Measurements from ENCODE around the gene MLANA. TPM values are rescaled to one million over a fixed set of nuclear protein-coding genes. Genes with fewer than 3 reads are reported as not detected.

The MLANA gene
- polyA plus RNA-seq, 3 donors: not detected

DNA sequence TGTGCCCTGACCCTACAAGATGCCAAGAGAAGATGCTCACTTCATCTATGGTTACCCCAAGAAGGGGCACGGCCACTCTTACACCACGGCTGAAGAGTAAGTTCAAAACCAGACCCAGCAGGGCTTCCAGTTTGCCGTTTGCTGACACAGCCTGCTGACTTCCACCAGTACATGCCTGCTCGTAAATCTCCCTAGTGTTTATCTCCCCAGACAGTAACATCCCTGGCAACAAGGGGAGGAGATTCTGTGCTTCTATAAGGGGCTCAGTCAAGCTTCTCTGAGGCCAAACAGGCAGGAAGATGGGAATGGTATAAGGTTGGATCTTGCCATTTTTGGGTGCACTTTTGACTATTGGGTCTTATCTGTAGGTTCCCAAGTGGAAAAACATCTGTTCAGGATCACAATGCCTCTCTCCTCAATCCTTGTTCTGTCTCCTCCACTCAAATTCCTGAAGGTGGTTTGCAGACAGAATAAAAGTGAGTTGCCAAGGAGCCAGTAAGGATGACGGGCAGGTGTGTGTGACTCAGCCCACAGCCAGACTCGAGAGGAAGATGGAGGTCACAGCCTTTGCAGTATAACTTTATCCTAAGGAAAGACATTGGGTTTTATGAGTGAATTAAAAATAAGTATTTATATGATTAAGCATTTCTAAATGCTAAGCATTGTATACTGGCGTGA is 1.9 kb downstream of the MLANA start:
- no peaks in the 10 kb centered on the region for H3K9me3 Mint-ChIP-seq
- no peak overlapping the region for H2AFZ ChIP-seq (ENCODE audit: insufficient read depth, low read depth, low read length, poor library complexity, severe bottlenecking)
- WGBS (ENCODE audit: insufficient coverage): 92% methylated on average over 2 of the region's 7 CpGs

GRCh38 chr9:5893134-5893505 is 2.4 kb downstream of the MLANA start:
- Histone ChIP-seq H3K4me3 (replicated peaks in 1 of 3; ENCODE audit: low read depth in 2 of 3, low read length in 3 of 3) (no peak overlapping the region), H3K9me3 (replicated peaks in 1 of 2; ENCODE audit: control insufficient read depth in 1 of 2, insufficient read depth in 1 of 2, low read length in 2 of 2) (no peaks in the 10 kb centered on the region), H3K36me3 (replicated peaks in 1 of 2; ENCODE audit: control insufficient read depth in 1 of 2, insufficient read depth in 2 of 2, low read length in 2 of 2) (peaks cover 0 to 28% of the 10 kb centered on the region in 2 donors), H3K4me2 (replicated peaks; ENCODE audit: extremely low read depth, low read length, poor library complexity, severe bottlenecking) (no peak overlapping the region), H3K27ac (ENCODE audit: low read depth in 1 of 2, low read length in 2 of 2) (no peak overlapping the region), H3K79me2 (ENCODE audit: insufficient read depth, low read length) (no peaks in the 10 kb centered on the region), H3K27me3 (ENCODE audit: control insufficient read depth in 2 of 2, insufficient read depth in 2 of 2, low read length in 2 of 2) (no peaks in the 10 kb centered on the region), H3K4me1 (ENCODE audit: control insufficient read depth in 1 of 2, insufficient read depth in 2 of 2, low read length in 2 of 2) (no peaks in the 10 kb centered on the region), H2AFZ (ENCODE audit: insufficient read depth, low read depth, low read length, poor library complexity, severe bottlenecking) (no peak overlapping the region), H4K20me1 (ENCODE audit: insufficient read depth, low read length) (no peaks in the 10 kb centered on the region), H3K9ac (ENCODE audit: insufficient read depth, low read length, poor library complexity, severe bottlenecking) (no peak overlapping the region)
- Mint-ChIP-seq H3K27me3 (ENCODE audit: low read depth in 3 of 3) (peaks cover 3 to 6% (median 4%) of the 10 kb centered on the region in 3 donors), H3K4me1 (no peaks in the 10 kb centered on the region), H3K36me3 (peaks cover 14 to 16% of the 10 kb centered on the region in 2 donors), H3K4me3 (no peak overlapping the region), H3K27ac (no peak overlapping the region), H3K9me3 (no peaks in the 10 kb centered on the region)
- TF ChIP-seq, protein P1, sequence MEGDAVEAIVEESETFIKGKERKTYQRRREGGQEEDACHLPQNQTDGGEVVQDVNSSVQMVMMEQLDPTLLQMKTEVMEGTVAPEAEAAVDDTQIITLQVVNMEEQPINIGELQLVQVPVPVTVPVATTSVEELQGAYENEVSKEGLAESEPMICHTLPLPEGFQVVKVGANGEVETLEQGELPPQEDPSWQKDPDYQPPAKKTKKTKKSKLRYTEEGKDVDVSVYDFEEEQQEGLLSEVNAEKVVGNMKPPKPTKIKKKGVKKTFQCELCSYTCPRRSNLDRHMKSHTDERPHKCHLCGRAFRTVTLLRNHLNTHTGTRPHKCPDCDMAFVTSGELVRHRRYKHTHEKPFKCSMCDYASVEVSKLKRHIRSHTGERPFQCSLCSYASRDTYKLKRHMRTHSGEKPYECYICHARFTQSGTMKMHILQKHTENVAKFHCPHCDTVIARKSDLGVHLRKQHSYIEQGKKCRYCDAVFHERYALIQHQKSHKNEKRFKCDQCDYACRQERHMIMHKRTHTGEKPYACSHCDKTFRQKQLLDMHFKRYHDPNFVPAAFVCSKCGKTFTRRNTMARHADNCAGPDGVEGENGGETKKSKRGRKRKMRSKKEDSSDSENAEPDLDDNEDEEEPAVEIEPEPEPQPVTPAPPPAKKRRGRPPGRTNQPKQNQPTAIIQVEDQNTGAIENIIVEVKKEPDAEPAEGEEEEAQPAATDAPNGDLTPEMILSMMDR (IDR thresholded peaks at IDR 0.05): no peak
- 100% methylated on average over 4 of the region's 4 CpGs for WGBS (ENCODE audit: insufficient coverage)
- intact Hi-C loops (cut with micrococcal nuclease): no loop called here
- no peak for DNase-seq

More for the DNA sequence above, 1.9 kb downstream of the MLANA start:
- no peak overlapping the region for H3K27ac ChIP-seq (ENCODE audit: low read depth in 1 of 2, low read length in 2 of 2)
- no peaks in the 10 kb centered on the region for H4K20me1 ChIP-seq (ENCODE audit: insufficient read depth, low read length)
- H3K79me2 ChIP-seq (ENCODE audit: insufficient read depth, low read length): no peaks in the 10 kb centered on the region
- intact Hi-C loops (cut with micrococcal nuclease): no loop called here
- H3K4me1 ChIP-seq (ENCODE audit: control insufficient read depth in 1 of 2, insufficient read depth in 2 of 2, low read length in 2 of 2): no peaks in the 10 kb centered on the region
- Mint-ChIP-seq H3K4me3 (no peak overlapping the region), H3K27me3 (ENCODE audit: low read depth in 3 of 3) (peaks cover 3 to 6% (median 4%) of the 10 kb centered on the region in 3 donors), H3K36me3 (peaks cover 9 to 10% of the 10 kb centered on the region in 2 donors), H3K4me1 (no peaks in the 10 kb centered on the region), H3K27ac (no peak overlapping the region)
- no peak for DNase-seq
- no peak overlapping the region for H3K4me3 ChIP-seq (replicated peaks in 1 of 3; ENCODE audit: low read depth in 2 of 3, low read length in 3 of 3)
- H3K4me2 ChIP-seq (replicated peaks; ENCODE audit: extremely low read depth, low read length, poor library complexity, severe bottlenecking): no peak overlapping the region
- no peaks in the 10 kb centered on the region for H3K27me3 ChIP-seq (ENCODE audit: control insufficient read depth in 2 of 2, insufficient read depth in 2 of 2, low read length in 2 of 2)
- no peak overlapping the region for H3K9ac ChIP-seq (ENCODE audit: insufficient read depth, low read length, poor library complexity, severe bottlenecking)
- H3K9me3 ChIP-seq (replicated peaks in 1 of 2; ENCODE audit: control insufficient read depth in 1 of 2, insufficient read depth in 1 of 2, low read length in 2 of 2): no peaks in the 10 kb centered on the region
- TF ChIP-seq, protein P1 (IDR thresholded peaks at IDR 0.05): no peak
- H3K36me3 ChIP-seq (replicated peaks in 1 of 2; ENCODE audit: control insufficient read depth in 1 of 2, insufficient read depth in 2 of 2, low read length in 2 of 2): peaks cover 0 to 23% of the 10 kb centered on the region in 2 donors
